Activated T-cell treated with anti-CD3 and anti-CD28 coated beads, Interleukin-2, amount 50 U/mL, for 1 hour (primary cell): ENCODE data around the gene DMD.

Experiments used
- DNase-seq: peaks from one replicate; pipeline ENCODE4 v3.0.0-alpha.2; 2020

Gene DMD

GRCh38 chrX:31316340-31316991 is 1894.9 kb downstream of the DMD start:
- DNase-seq, result no peak

- DNase-seq, result no peak
Observed at GRCh38 chrX:31314921-31315320, 1896.4 kb downstream of the DMD start.

- DNase-seq, result no peak
Observed at GRCh38 chrX:31307952-31308351, 1903.4 kb downstream of the DMD start.

GRCh38 chrX:31302573-31303075 is 1908.7 kb downstream of the DMD start:
- DNase-seq, result no peak

DNA sequence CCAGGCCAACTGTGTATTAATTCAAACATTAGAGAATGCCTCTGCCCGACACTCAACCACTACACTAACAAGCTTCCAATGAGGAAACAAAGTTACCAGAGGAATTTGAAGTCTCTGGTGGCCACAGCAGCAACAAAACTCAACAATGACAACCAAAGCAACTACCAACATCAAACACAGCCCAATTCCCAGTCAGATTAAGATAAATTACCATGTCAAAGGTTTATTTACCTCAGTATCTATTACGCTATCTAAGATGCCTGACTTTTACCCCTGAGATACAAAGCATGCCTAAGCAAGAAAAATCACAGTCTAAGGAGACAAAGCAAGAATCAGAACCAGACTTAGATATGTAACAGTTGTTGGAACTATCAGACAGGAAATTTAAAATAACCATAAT is 1909.4 kb downstream of the DMD start:
- DNase-seq, result no peak

DNA sequence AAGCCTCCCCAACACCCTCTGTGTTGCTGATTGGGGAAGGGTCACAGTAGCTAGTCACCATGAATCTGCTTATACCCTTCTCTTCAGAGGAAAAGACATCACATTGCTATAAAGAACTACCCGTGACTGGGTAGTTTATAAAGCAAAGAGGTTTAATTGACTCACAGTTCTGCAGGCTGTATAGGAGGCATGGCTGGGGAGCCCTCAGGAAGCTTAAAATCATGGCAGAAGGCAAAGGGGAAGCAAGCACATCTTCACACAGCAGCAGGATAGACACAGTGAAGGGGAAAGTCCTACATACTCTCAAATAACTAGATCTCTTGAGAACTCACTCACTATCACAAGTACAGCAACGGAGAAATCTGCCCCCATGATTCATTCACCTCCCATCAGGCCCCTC is 1910.1 kb downstream of the DMD start:
- DNase-seq, result no peak

- no peak for DNase-seq
Observed at GRCh38 chrX:31298916-31299315, 1912.4 kb downstream of the DMD start.

DNA sequence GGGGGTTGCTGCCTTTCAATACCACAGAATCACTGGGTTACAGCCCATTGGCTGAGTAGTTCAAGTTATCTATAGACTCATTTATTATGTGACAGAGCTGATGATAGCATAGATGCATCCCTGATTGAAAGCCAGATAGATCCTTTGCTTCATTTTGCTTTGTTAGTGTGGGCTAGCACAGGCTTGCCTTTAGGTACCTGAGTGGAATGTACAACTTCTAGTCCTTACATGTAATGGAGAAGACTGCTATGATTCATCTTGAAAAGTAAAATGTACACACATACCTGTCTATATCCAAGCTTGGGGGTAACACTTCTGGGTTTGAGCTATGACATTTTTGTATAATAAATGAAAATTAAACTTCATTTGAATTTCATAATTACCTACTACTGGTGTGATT is 1913.5 kb downstream of the DMD start:
- DNase-seq, result no peak

- no peak for DNase-seq
Observed at GRCh38 chrX:31294475-31294874, 1916.9 kb downstream of the DMD start.

DNA sequence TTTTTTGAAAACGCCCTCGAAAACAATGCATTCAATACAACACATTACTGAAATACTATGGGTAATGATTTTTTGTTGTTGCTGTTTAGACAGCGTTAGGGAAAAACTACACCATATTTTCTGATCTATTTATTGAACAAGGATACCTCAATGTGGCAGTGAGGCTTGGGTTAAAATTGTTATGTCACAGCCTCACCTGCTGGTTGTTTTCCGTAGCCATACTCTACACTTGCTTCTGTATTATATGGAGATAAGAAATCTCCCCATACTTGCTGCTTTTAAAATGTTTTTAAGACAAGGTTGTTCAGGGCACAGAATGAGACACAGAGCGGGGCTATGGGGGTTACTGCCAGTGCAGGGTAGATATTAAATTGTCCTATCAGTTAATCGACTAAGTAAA is 1917.9 kb downstream of the DMD start:
- DNase-seq, result no peak

GRCh38 chrX:31291131-31291530 is 1920.2 kb downstream of the DMD start:
- DNase-seq, result no peak

- DNase-seq, result no peak
Observed at GRCh38 chrX:31287861-31288260, 1923.5 kb downstream of the DMD start.

DNA sequence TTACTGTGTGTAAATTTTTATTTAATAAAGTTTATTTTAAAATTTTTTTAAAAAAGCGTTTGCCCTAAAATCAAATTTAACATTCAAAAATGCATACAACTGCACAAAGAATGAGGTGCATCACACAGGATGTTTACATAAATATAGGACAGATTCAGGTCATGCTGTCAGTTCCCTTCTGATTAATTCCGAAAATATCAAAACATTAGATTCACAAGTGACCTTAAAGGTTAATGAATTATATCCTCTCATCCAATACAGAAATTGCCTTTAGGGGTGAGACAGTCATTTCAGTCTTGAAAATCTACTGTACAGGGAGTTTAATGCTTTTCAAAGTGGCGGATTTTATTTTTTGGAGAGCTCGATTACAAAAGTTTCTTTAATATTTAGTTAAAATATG is 1930.8 kb downstream of the DMD start:
- DNase-seq, result no peak

DNA sequence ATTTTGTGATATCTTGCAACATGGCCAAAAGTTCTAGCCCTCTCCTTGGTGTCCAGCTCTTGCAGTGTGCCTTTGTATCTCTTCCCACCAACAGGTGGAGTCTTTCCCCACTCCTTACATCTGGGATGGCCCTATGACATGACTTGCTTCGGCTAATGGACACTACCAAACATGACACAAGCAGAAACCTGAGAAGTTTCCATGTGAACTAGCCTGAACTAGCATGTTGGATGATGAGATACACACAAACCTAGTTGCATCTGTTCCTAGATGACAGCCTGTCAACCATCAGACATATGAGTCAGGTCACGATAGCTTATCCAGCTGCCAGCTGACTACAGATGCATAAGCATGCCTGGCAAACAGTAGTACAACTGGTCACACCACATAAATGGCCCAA is 1932.0 kb downstream of the DMD start:
- DNase-seq, result no peak

DNA sequence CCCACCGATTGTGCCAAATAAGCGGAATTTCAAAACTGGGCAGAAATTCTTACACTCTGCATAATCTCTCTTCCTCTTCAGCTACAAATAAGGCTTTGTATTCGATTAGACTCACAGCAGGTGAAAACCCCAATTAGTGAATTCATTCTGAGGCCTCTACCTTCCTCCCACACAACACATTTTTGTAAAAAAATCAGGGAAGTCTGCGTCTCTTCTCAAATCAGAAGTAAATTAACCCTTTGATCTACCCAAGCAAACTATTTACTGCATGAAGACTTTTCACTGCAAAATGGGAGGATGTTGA is 1938.9 kb downstream of the DMD start:
- DNase-seq, result no peak

DNA sequence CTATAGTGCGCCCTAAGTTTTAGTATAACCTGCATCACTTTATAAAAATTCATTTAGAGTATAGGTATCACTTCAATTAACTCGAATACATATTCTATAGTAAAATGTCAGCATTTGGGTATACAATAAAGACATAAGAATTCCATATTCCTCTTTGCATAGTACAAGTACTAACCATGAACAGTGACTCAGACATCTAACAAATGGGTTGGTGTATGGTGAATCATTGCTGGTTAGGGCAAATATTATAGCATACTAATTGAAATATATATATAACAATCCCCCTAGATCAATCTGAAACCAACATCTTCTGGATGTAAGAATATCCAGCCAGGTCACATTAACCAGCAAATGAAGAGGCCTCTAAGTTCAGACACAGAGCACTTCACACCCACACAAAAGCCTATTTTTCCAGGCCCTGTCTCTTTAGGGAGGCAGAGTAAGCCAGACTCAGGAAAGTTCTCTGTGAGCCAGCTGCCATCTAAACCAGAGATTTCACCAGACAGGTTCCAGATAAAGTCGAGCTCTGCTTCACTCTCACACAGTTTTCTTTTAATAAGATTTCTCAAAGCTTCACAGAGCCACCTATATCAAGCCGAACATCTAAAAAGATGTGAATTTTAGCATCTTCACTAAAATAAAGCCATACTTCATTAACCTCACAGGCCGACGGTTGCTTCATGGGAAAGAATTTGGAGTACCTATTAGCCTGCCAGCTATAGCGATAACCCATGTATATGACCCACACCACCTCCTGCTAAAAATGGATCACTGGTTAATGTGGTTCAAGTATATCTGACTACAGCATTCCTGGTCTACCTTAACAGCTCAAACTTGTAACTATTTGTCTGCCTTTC is 1939.5 kb downstream of the DMD start:
- DNase-seq, result no peak

DNA sequence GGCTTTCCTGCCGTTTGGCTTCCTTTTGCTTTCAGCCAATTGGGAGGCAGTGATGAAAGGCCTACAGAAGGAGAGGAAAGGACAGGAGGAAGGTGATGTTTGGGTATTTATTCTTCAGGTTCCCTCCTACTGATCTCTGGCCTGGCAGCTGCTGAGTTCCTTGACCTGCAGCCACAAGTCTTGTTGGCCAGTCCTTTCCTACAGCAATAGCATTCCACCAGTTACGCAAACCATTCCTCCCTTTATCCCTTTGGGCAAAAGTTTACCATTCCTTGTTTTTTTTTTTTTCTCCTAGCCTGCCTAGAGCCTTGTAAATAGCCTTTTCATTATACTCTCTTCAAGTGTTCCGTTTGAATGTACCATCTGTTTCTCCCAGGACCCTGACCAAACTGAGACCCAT is 1941.4 kb downstream of the DMD start:
- DNase-seq, result no peak

DNA sequence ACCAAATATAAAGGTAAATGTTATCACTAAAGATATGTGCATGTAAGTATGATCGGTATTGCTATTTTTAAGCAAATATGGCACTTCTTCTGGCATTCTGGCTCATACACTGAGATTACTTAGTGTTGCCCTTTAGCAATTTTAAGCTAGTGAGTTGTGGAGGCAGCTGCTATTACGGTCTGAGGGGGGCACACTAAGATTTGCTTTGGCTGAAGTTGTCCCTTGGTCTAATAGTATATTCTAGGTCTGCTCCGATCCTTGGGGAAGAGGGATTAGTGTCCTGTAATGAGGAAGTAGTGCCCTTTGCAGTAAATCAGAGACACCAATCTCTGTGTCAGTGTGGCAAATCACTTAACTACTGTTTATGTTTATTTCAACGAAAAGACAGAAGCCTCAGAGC is 1943.0 kb downstream of the DMD start:
- DNase-seq, result no peak

DNA sequence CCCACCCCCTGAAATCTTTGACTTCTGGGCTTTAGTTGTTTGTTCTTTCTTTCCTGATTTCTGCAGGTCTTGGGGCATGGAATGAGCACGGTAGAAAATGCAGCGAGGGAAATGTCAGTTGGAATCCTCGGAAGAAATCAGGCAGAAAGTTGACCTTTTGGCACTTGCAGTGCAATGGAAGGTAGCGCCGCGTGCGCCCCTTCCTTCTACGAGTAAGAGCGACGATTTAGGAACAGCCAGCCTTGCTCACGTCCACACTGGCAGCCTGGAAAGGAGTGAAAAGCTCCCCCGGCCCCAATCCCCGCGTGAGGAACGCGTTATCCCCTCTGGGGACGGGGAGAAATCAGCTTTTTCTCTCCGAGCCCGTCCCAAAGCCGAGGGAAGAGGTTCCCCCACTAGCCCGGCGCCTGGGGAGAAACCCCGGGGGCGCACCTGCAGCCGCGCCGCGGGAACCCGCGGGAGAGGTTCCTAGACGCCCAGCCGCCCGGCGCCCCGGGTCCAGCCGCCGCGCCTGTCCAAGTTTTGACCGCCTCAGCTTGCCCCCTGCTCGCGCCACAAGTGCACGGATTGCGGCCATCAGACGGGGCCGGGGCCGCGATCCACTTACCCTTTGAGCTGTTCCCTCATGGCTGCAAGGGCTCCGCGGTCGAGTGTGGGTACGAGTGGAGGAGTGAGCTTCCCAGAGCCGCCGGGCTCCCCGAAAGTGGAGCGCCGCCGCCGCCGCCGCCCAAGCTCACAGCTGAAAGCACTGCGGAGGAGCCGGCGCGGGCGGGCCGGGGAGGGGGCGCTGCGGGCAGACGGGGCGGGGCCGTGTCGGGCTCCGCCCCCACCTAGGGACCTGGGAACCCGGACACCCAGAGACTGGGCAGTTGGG is 1944.9 kb downstream of the DMD start:
- DNase-seq, result peak; percentile 16

DNA sequence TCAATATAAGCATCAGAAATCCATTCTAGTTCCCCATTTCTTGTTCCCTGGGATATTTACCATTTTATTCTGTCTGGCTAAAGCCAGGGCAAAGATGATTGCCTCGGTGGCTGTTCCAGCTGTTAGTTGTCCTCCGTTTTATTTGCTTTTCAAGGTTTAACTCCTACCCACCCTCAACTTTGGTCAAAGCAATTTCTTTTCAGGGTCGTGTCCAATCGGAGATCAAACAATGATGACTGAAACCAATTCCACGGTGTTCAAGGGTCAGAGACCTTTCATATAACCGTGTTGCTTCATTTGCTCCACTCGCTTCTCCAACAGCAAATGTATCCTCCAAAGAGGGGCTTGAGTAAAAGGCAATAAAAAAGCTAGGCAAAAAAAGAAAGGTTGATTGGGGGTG is 1946.0 kb downstream of the DMD start:
- no peak for DNase-seq

DNA sequence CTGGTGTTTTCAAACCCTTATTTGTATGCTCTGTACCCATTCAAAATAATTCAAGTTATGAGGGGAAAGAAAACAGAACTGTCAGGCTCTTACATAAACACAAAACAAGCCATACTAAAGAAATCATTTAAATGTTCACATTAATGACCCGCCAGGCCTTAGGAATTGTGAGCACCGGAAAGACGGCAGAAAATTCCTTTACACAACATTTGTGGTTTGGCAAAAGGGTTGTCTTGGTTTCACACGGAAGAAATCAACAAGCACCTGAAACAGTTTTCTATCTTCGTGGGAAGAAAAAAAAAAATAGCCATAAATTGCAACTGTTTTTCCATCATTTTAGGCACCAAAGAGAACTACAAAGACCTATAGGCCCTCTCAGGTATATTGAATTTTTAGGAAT is 1951.0 kb downstream of the DMD start:
- no peak for DNase-seq

DNA sequence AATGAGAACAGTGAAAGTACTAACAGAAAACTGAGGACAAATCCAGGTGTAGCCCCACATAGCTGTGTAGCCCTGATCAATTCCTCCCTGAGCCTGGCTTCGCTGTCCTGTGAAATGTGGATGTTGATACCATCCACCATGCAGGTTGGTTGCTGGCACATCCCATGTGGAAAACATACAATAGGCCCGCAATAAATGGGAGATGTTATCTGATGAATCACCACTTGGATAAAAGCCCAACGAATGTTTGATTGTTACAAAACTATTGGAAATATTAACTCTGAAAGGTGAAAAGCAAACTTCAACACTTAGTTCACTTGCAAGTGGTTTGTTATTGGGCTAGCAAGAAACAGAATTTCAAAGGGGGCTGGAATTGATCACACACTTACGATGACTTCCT is 1953.2 kb downstream of the DMD start:
- no peak for DNase-seq

GRCh38 chrX:31255310-31256033 is 1955.9 kb downstream of the DMD start:
- DNase-seq, result no peak
